ENCODE results near the gene ANO3. TPM values are rescaled to one million over a fixed set of nuclear protein-coding genes. Genes with fewer than 3 reads are reported as not detected.

Gene ANO3
- total and polyA plus RNA-seq, 12 donors: 0.10 to 3.9 (median 0.65) TPM

DNA sequence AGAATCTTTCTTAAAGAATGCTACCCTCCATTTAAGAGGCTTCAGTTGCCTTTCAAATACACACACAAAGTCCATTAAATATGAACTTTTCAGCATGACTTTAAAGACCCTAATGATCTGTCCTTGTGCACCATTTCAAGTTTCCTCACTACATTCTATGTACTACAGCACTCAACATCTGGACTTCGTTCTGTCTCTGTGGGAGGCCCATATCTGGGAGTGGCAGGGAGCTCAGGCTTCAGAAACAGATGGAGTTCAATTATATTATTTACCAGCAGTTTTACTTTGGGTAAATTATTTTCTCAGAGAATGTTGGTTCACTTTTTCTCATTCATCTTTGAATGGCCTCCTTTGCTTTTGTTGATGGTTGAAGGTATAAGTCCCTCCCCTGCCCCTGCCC lies 67.4 kb downstream of the ANO3 start:
- no peaks in the 10 kb centered on the region for H3K27me3 ChIP-seq
- no peak overlapping the region for H3K27ac ChIP-seq
- 39 to 71% (median 56%) methylated on average over 1 of the region's 1 CpG for WGBS, 4 donors
- H3K36me3 ChIP-seq (replicated peaks in 1 of 2): no peaks in the 10 kb centered on the region
- DNase-seq: no peak
- no peak overlapping the region for H3K4me3 ChIP-seq
- TF ChIP-seq, protein P1, sequence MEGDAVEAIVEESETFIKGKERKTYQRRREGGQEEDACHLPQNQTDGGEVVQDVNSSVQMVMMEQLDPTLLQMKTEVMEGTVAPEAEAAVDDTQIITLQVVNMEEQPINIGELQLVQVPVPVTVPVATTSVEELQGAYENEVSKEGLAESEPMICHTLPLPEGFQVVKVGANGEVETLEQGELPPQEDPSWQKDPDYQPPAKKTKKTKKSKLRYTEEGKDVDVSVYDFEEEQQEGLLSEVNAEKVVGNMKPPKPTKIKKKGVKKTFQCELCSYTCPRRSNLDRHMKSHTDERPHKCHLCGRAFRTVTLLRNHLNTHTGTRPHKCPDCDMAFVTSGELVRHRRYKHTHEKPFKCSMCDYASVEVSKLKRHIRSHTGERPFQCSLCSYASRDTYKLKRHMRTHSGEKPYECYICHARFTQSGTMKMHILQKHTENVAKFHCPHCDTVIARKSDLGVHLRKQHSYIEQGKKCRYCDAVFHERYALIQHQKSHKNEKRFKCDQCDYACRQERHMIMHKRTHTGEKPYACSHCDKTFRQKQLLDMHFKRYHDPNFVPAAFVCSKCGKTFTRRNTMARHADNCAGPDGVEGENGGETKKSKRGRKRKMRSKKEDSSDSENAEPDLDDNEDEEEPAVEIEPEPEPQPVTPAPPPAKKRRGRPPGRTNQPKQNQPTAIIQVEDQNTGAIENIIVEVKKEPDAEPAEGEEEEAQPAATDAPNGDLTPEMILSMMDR (IDR thresholded peaks at IDR 0.05): no peak
- no peak for TF ChIP-seq POLR2A (IDR thresholded peaks at IDR 0.05)
- no peaks in the 10 kb centered on the region for H3K9me3 ChIP-seq (replicated peaks in 1 of 3)
- intact Hi-C loops (cut with DNase I): no loop called here
- no peaks in the 10 kb centered on the region for H3K4me1 ChIP-seq (replicated peaks in 1 of 2)

DNA sequence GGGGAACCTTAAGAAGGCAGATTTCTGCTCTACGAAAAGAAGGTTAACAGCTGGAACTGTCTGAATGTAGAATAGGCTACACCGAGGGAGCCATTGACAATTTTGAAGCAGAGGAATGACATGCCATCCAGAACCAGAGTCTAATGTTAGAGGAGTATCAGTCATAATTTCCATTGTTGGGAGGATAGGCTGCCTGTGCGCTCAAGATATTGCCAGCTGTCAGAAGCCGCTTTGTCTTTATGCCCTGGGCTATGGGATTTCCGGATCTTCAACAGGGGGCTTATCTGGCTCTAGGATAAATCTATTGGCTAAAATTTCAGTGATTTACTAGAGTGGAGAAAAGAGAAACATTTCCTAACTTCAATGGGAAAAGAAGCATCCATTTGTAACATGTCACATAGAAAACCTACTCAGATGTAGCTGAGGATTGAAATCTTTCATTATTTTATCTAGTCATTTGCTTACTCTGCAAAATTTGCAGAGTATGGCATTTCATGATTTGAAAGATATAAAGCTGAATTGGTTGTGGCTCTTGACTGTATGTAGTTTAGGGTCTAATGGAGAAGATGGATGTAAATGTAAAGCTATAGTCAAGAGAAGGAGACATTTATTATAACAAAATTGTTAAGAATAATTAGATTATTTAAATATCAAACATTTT lies 78.9 kb downstream of the ANO3 start:
- Histone ChIP-seq H3K9me3 (replicated peaks in 1 of 3) (no peaks in the 10 kb centered on the region), H3K27ac (no peak overlapping the region), H3K4me1 (replicated peaks in 1 of 2) (no peaks in the 10 kb centered on the region), H3K4me3 (no peak overlapping the region), H3K36me3 (replicated peaks in 1 of 2) (no peaks in the 10 kb centered on the region), H3K27me3 (no peaks in the 10 kb centered on the region)
- no peak for TF ChIP-seq POLR2A (IDR thresholded peaks at IDR 0.05)
- TF ChIP-seq, protein P1 (IDR thresholded peaks at IDR 0.05): no peak
- intact Hi-C loops (cut with DNase I): no loop called here
- DNase-seq: no peak
- 77 to 81% (median 79%) methylated on average over 5 of the region's 5 CpGs for WGBS, 4 donors

DNA sequence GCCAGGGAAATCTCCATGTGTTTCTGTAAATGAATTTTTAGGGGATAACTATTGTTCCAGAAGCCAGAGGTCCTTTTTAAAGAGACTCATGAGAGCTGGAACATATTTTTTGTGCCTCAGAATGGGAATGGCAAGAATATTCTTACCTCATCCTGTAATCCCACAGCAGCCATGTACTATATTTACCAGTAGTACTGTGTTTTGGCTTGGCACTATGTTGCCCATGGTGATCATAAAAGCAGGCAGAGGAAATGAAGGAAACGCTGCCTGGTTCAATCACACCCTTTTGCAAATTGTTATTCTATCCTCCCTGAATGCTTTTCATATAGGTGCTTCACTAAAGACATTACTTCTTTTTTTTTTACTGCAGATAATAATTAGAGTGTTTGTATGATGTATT lies 81.0 kb downstream of the ANO3 start:
- TF ChIP-seq, protein P1 (IDR thresholded peaks at IDR 0.05): no peak
- TF ChIP-seq POLR2A (IDR thresholded peaks at IDR 0.05): no peak
- 45 to 68% (median 56%) methylated on average over 1 of the region's 1 CpG for WGBS, 4 donors

DNA sequence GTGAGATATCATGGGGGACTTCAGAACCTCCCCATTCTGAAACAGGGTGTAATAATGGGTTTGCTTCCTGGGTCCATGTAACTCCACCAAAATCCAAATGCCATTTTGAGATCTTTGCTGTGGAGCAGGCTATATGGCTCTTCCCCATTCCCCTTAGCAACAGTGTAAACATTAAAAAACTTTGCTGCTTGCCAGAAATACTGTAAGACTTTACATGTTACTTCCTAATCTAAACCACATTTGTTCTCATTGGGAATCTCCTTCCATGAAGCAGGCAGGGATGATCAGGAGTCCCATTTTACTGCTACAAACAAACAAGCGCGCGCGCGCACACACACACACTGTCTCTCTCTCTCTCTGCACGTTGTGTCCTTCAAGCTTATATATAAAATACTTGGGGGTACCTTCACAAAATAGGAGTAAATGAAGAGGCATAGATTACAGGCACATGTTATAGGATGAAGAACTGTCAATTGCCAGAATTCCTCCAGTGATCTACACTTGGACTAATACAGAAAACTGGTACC lies 86.5 kb downstream of the ANO3 start:
- no peaks in the 10 kb centered on the region for H3K36me3 ChIP-seq (replicated peaks in 1 of 2)
- H3K4me3 ChIP-seq: no peak overlapping the region
- H3K9me3 ChIP-seq (replicated peaks in 1 of 3): no peaks in the 10 kb centered on the region
- no peaks in the 10 kb centered on the region for H3K27me3 ChIP-seq
- no peak for TF ChIP-seq POLR2A (IDR thresholded peaks at IDR 0.05)
- TF ChIP-seq, protein P1 (IDR thresholded peaks at IDR 0.05): no peak
- no peak overlapping the region for H3K27ac ChIP-seq
- H3K4me1 ChIP-seq (replicated peaks in 1 of 2): no peaks in the 10 kb centered on the region
- DNase-seq: no peak
- WGBS, 4 donors: 89 to 91% (median 91%) methylated on average over 6 of the region's 6 CpGs
- intact Hi-C loops (cut with DNase I): no loop called here

More for the DNA sequence above, 81.0 kb downstream of the ANO3 start:
- no peaks in the 10 kb centered on the region for H3K4me1 ChIP-seq (replicated peaks in 1 of 2)
- H3K36me3 ChIP-seq (replicated peaks in 1 of 2): no peaks in the 10 kb centered on the region
- H3K9me3 ChIP-seq (replicated peaks in 1 of 3): no peaks in the 10 kb centered on the region
- no peak for DNase-seq
- no peak overlapping the region for H3K4me3 ChIP-seq
- H3K27me3 ChIP-seq: no peaks in the 10 kb centered on the region
- intact Hi-C loops (cut with DNase I): no loop called here
- no peak overlapping the region for H3K27ac ChIP-seq
